OCI-LY7 (cell line): ENCODE measurements around the gene CAMK1. TPM values are rescaled to one million over a fixed set of nuclear protein-coding genes. Genes with fewer than 3 reads are reported as not detected.

ENCODE experiments used
- BruUV-seq: library from RNA; stranded (reverse); fragments of 400-500 nt; replicated peaks from 2 replicates; lab custom pipeline; 2021; lab: Mats Ljungman, UMichigan
- CTCF ChIA-PET: fragments of 300-600 bp; sonication (Branson Sonifier 250); formaldehyde crosslinking; loops from one replicate; lab custom pipeline; 2022; ENCODE audit warnings: antibody characterized with exemption; ENCODE audit not compliant: unreplicated experiment; lab: Charles Lee
- POLR2A ChIA-PET: fragments of 300-600 bp; sonication (Branson Sonifier 250); formaldehyde crosslinking; loops from one replicate; lab custom pipeline; 2022; ENCODE audit warnings: antibody characterized with exemption; lab: Charles Lee
- DNase-seq: peaks from one replicate; pipeline ENCODE4 v3.0.0-alpha.2; 2015; ENCODE audit warnings: low spot score
- H2AFZ ChIP-seq: fragments of 200-600 bp; sonication (generic), shearing (Covaris generic); 2 replicates; pipeline ENCODE4 v1.6.1; 2014; ENCODE audit warnings: mild to moderate bottlenecking, antibody characterized with exemption, low read length, moderate library complexity
- H3K27ac ChIP-seq: fragments of 200-600 bp; sonication (generic); 2 replicates; pipeline ENCODE4 v1.5.1; 2014; ENCODE audit warnings: mixed run types, low read depth, mild to moderate bottlenecking, moderate library complexity, low read length, inconsistent platforms; ENCODE audit not compliant: poor library complexity, severe bottlenecking
- H3K36me3 ChIP-seq: fragments of 200-600 bp; sonication (generic); 2 replicates; pipeline ENCODE4 v1.6.1; 2014; ENCODE audit warnings: mild to moderate bottlenecking, antibody characterized with exemption, low read length, moderate library complexity, mixed read lengths; ENCODE audit not compliant: insufficient read depth
- H3K4me1 ChIP-seq: fragments of 200-600 bp; sonication (generic); 2 replicates; pipeline ENCODE4 v1.5.1; 2014; ENCODE audit warnings: mild to moderate bottlenecking, low read length; ENCODE audit not compliant: insufficient read depth, poor library complexity, severe bottlenecking
- H3K4me2 ChIP-seq: fragments of 200-600 bp; sonication (generic); 2 replicates; pipeline ENCODE4 v1.6.1; 2014; ENCODE audit warnings: mild to moderate bottlenecking, low read length
- H3K4me3 ChIP-seq: fragments of 200-600 bp; sonication (generic); 2 replicates; pipeline ENCODE4 v1.5.1; 2014; ENCODE audit warnings: mild to moderate bottlenecking, low read depth, low read length; ENCODE audit not compliant: poor library complexity, severe bottlenecking
- H3K79me2 ChIP-seq: fragments of 200-600 bp; sonication (generic); 2 replicates; pipeline ENCODE4 v1.6.1; 2016; ENCODE audit warnings: low read depth, mild to moderate bottlenecking, low read length, moderate library complexity, mixed read lengths; ENCODE audit not compliant: insufficient read depth
- H3K9me2 ChIP-seq: fragments of 200-600 bp; sonication (generic); 2 replicates; pipeline ENCODE4 v1.6.1; 2016; ENCODE audit warnings: mild to moderate bottlenecking, low read length, mixed read lengths; ENCODE audit not compliant: insufficient read depth
- H3K9me3 ChIP-seq: fragments of 200-600 bp; sonication (generic); 2 replicates; pipeline ENCODE4 v1.6.1; 2014; ENCODE audit warnings: mild to moderate bottlenecking, mixed run types, low read length, mixed read lengths
- H4K20me1 ChIP-seq: fragments of 200-600 bp; sonication (generic); 2 replicates; pipeline ENCODE4 v1.6.1; 2014; ENCODE audit warnings: mild to moderate bottlenecking, antibody characterized with exemption, low read length, moderate library complexity, mixed read lengths; ENCODE audit not compliant: insufficient read depth
- CTCF ChIP-seq: fragments of 200-600 bp; sonication (generic); conservative IDR thresholded peaks from 2 replicates; pipeline ENCODE4 v1.5.1; 2014; ENCODE audit warnings: mild to moderate bottlenecking, antibody characterized with exemption, low read length, moderate library complexity, mixed read lengths
- EZH2phosphoT487 ChIP-seq: fragments of 200-600 bp; sonication (generic); IDR thresholded peaks from 2 replicates; pipeline ENCODE4 v1.6.1; 2018; ENCODE audit warnings: low read depth, borderline replicate concordance, mild to moderate bottlenecking, mixed run types, antibody characterized with exemption, low read length, moderate library complexity, mixed read lengths
- intact Hi-C: fragments of 100-400 bp; cut with micrococcal nuclease; formaldehyde crosslinking; loops from one replicate; pipeline ENCODE4 v1.10.0; 2022; ENCODE audit not compliant: unreplicated experiment
- total RNA-seq, 2 experiments: library from RNA; depleted of rRNA in 1 of 2; stranded (reverse); fragments of >200 nt in 1 of 2; shearing (Covaris generic) in 1 of 2; gene quantifications; 2 replicates each; pipeline ENCODE4 v1.2.3, GENCODE V29; 2014 to 2022

The CAMK1 gene
- total RNA-seq, 2 experiments from 2014 or later, result not detected

DNA sequence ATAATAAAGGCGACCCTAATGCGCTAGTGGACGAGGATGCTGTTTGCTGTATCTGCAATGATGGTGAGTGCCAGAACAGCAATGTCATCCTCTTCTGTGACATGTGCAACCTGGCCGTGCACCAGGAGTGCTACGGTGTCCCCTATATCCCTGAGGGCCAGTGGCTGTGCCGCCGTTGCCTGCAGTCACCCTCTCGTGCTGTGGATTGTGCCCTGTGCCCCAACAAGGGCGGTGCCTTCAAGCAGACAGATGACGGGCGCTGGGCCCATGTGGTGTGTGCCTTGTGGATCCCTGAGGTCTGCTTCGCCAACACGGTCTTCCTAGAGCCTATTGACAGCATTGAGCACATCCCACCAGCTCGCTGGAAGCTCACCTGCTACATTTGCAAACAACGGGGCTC, 30.6 kb downstream of the CAMK1 start:
- DNase-seq, result no peak
- Histone ChIP-seq H3K79me2 (no peaks in the 10 kb centered on the region; the same call in 1 of the 2 replicates), H3K9me2 (no peaks in the 10 kb centered on the region), H3K27ac (no peak overlapping the region), H3K4me3 (no peak overlapping the region), H3K4me1 (no peaks in the 10 kb centered on the region), H3K4me2 (no peak overlapping the region), H3K36me3 (peaks cover 99% of the 10 kb centered on the region), H4K20me1 (peaks cover 9% of the 10 kb centered on the region; the same call in 1 of the 2 replicates), H2AFZ (no peak overlapping the region), H3K9me3 (no peaks in the 10 kb centered on the region)
- no TSS peak for BruUV-seq
- ChIA-PET CTCF (no interaction called here), POLR2A (interaction anchor here (0.6 kb wide), 1 partner anchor 82 kb away, joined by 3 read pairs; no protein-coding TSS in a partner anchor)
- intact Hi-C loops, result no loop called here
- TF ChIP-seq CTCF, result no peak
- no peak for TF ChIP-seq EZH2phosphoT487

GRCh38 chr3:9736831-9737230, 32.9 kb downstream of the CAMK1 start:
- H3K36me3 ChIP-seq, result peaks cover 87% of the 10 kb centered on the region

More at GRCh38 chr3:9736831-9737230, 32.9 kb downstream of the CAMK1 start:
- H3K27ac ChIP-seq, result no peak overlapping the region
- peaks cover 21% of the 10 kb centered on the region; the same call in 1 of the 2 replicates for H4K20me1 ChIP-seq
- DNase-seq, result no peak
- H3K79me2 ChIP-seq, result peaks cover 21% of the 10 kb centered on the region
- H3K9me2 ChIP-seq, result no peaks in the 10 kb centered on the region
- intact Hi-C loops, result no loop called here
- peaks cover 12% of the 10 kb centered on the region for H3K4me1 ChIP-seq
- no peak overlapping the region for H2AFZ ChIP-seq
- no TSS peak for BruUV-seq
- CTCF ChIA-PET, result interaction anchor here (0.6 kb wide), 1 partner anchor 196 kb away, joined by 3 read pairs; no protein-coding TSS in a partner anchor
- no peaks in the 10 kb centered on the region for H3K9me3 ChIP-seq
- no peak overlapping the region for H3K4me2 ChIP-seq
- H3K4me3 ChIP-seq, result no peak overlapping the region
- POLR2A ChIA-PET, result interaction anchor here (0.6 to 2.7 kb wide), 3 partner anchors 14 to 232 kb away, joined by 3 to 11 read pairs (median 5); partner anchors contain the start of genes MTMR14 and OGG1
- TF ChIP-seq EZH2phosphoT487, result no peak
- no peak for TF ChIP-seq CTCF
